GM23248 (cell line): ENCODE results near the gene USP12.

Experiments used
- EZH2 ChIP-seq: fragments of 200-600 bp; sonication (generic); IDR thresholded peaks from 2 replicates; pipeline ENCODE4 v1.6.1; 2018; ENCODE audit warnings: antibody characterized with exemption, mild to moderate bottlenecking; ENCODE audit not compliant: insufficient read depth, poor library complexity, severe bottlenecking
- EZH2phosphoT487 ChIP-seq: fragments of 200-600 bp; sonication (generic); IDR thresholded peaks from 2 replicates; pipeline ENCODE4 v1.6.1; 2018; ENCODE audit warnings: antibody characterized with exemption, moderate library complexity, mild to moderate bottlenecking, low read depth; ENCODE audit not compliant: insufficient read depth

DNA sequence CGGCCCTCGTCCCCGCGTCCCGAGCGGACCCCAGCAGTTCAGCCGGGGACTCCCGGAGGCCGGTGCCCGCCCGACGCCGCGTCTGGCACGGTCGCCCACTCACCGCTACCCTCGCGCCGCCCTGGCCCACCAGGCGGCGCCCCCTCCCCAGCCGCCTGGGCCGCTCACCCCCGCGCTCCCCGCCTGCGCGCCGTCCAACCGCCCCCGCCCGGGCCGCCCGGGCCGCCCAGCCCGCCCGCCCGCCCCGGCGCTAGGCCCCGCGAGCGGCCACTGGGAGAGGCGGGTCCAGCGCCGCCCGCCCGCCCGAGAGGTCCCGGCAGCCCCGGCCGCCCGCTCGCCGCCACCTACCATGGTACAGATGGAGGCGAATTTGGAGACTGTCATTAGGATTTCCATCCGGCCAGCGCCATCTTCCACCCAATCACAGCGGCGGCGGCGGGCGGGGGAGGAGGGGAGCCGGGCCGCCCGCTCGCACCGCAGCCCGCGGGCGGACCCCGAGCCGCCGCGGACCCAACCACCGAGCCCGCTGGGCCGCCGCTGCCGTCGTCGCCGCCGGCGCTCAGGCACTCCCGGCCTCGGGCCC is at the start of gene USP12:
- no peak for TF ChIP-seq EZH2
- no peak for TF ChIP-seq EZH2phosphoT487
